Heart right ventricle (tissue), 16 donors: ENCODE data around the gene GUCA2A. TPM values are rescaled to one million over a fixed set of nuclear protein-coding genes. Genes with fewer than 3 reads are reported as not detected.
A peak's percentile ranks its signal among the peaks of the same experiment; 100 is the strongest.

Experiments
- ATAC-seq, 8 donors: fragments of 200-7000 bp; cut with Tn5 transposase; one replicate each; pipeline ENCODE4 v1.9.1; 2020; ENCODE audit warnings: mild to moderate bottlenecking in 8 of 8, moderate library complexity in 8 of 8, moderate number of reproducible peaks in 1 of 8
- DNase-seq, 2 donors: peaks; one replicate each; pipeline ENCODE4 v3.0.0-alpha.2; 2020
- H3K27ac ChIP-seq, 10 donors: fragments of 200-600 bp; sonication (generic) in 2 of 10; one replicate each; pipeline versions ENCODE4 v1.5.0 to v1.8.0; 2020 to 2022; ENCODE audit warnings: mild to moderate bottlenecking in 3 of 10
- H3K27me3 ChIP-seq, 7 donors: fragments of 200-600 bp; one replicate each; pipeline ENCODE4 v1.8.0; 2021 to 2022; ENCODE audit warnings: mild to moderate bottlenecking in 2 of 7
- H3K36me3 ChIP-seq, 9 donors: fragments of 200-600 bp; sonication (generic) in 1 of 9; one replicate each; pipeline versions ENCODE4 v1.5.0 to v1.8.0; 2020 to 2022; ENCODE audit warnings: mild to moderate bottlenecking in 2 of 9
- H3K4me1 ChIP-seq, 9 donors: fragments of 200-600 bp; sonication (generic) in 1 of 9; one replicate each; pipeline versions ENCODE4 v1.5.0 to v1.8.0; 2020 to 2022; ENCODE audit warnings: mild to moderate bottlenecking in 4 of 9
- H3K4me3 ChIP-seq, 10 donors: fragments of 200-600 bp; sonication (generic) in 2 of 10; one replicate each; pipeline versions ENCODE4 v1.5.0 to v1.8.0; 2020 to 2022; ENCODE audit warnings: mild to moderate bottlenecking in 7 of 10, moderate library complexity in 2 of 10
- H3K9me3 ChIP-seq, 11 donors: fragments of 200-600 bp in 10 of 11; sonication (generic) in 2 of 11; one replicate each; pipeline versions ENCODE4 v1.5.0 to v1.8.0; 2013 to 2022; ENCODE audit warnings: mild to moderate bottlenecking in 2 of 11, control low read depth in 1 of 11, moderate library complexity in 1 of 11
- CTCF ChIP-seq, 9 donors: fragments of 200-600 bp; sonication (generic) in 2 of 9; IDR thresholded peaks; one replicate each; pipeline versions ENCODE4 v1.5.0 to v1.8.0; 2021 to 2022; ENCODE audit warnings: antibody characterized with exemption in 9 of 9, mild to moderate bottlenecking in 5 of 9, moderate library complexity in 1 of 9
- WGBS, 2 donors: extraction: QIAGEN DNeasy Blood & Tissue Kit; methylation state at CpG; one replicate each; pipeline ENCODE4 v1.1.7; 2013; ENCODE audit warnings: inconsistent platforms in 1 of 2; 5-methylcytosine and 5-hydroxymethylcytosine counted together
- intact Hi-C, 10 donors: fragments of 100-400 bp; cut with DNase I; formaldehyde crosslinking; loops; one replicate each; pipeline versions ENCODE4 v1.11.1 to v1.14.2; 2022
- polyA plus RNA-seq, 2 donors: library from polyadenylated mRNA; stranded (reverse); fragments of 200-250 nt; gene quantifications; one replicate each; pipeline ENCODE4 v1.2.3, GENCODE V29; 2013
- total RNA-seq, 10 donors: library from RNA; stranded (reverse); fragmentation: NEBNext Ultra II Directional in 3 of 10; extraction: Animal tissue kit (Norgen Biotek cat#: 25700) in 3 of 10; gene quantifications; one replicate each; pipeline versions ENCODE4 v1.2.1 to v1.2.4, GENCODE V29; 2021 to 2023
- donor health status: Arrhythmogenic right ventricular cardiomyopathy.
- donor health status: ischemic (EF 13 %, LVEDD 7.1; RV severe dilation, severe dysfunction).
- donor health status: healthy with polysubstance abuse.
- donor health status: DM: no; HTN: yes; CAD: no.
- donor health status: DM: no; HTN: no; CAD: no.
- donor health status: ischemic (EF 25% LVEDD 6.9; RV normal size, moderate dysfunction).
- donor health status: ischemic (EF 25% LVEDD 5.7; RV mildly dilated, moderate dysfunction).
- donor health status: healthy.
- donor health status: DM: yes; HTN: yes; CAD: no.
- donor health status: Ischemic cardiomyopathy.
- donor health status: ischemic (EF 35%, LVEDD 5.7; RV mildly dilated, moderate dysfunction).
- donor health status: nonischemic (EF 11% LVEDD 7.7; RV severe dilation, severe dysfunction).
- donor health status: DM: yes; HTN: yes; CAD: no.
- donor health status: PGD.
- donor health status: ischemic (EF 29% LVEDD 5.4; RV normal size, mild dysfunction).
- donor health status: nonischemic (EF 23%, LVEDD 6.1; RV moderate dilation, normal function).

Gene GUCA2A
- total and polyA plus RNA-seq, 12 donors, result not detected

- no peaks in the 10 kb centered on the region for H3K9me3 ChIP-seq
- no peak overlapping the region for H3K27ac ChIP-seq
- WGBS, 2 donors, result 84 to 86% methylated on average over 21 of the region's 21 CpGs
- no peak for ATAC-seq
- intact Hi-C loops, result no loop called here
- H3K4me1 ChIP-seq, result peaks cover 19 to 49% (median 34%) of the 10 kb centered on the region in 9 donors
- H3K27me3 ChIP-seq, result no peaks in the 10 kb centered on the region
- DNase-seq, result no peak
- H3K4me3 ChIP-seq, result no peak overlapping the region
- TF ChIP-seq CTCF (IDR thresholded peaks at IDR 0.05), result no peak
- no peaks in the 10 kb centered on the region for H3K36me3 ChIP-seq
Observed at GRCh38 chr1:42167611-42168390, 3.3 kb upstream of the GUCA2A start.

GRCh38 chr1:42165511-42166210 lies 1.1 kb upstream of the GUCA2A start:
- H3K4me1 ChIP-seq, result peaks cover 7 to 28% (median 19%) of the 10 kb centered on the region in 9 donors

GRCh38 chr1:42163536-42164503 lies 725 bp downstream of the GUCA2A start:
- no peak for ATAC-seq
- Histone ChIP-seq H3K27ac (peak overlapping the region in 2 of 10 donors; percentile 4 to 76), H3K27me3 (no peaks in the 10 kb centered on the region), H3K36me3 (no peaks in the 10 kb centered on the region), H3K9me3 (peaks cover 0 to 18% (median 7%) of the 10 kb centered on the region in 11 donors), H3K4me3 (no peak overlapping the region), H3K4me1 (peaks cover 6 to 28% (median 19%) of the 10 kb centered on the region in 9 donors)
- no peak for DNase-seq
- intact Hi-C loops, result no loop called here
- whole genome bisulfite sequencing, 2 donors, result 84 to 87% methylated on average over 16 of the region's 16 CpGs
- no peak for TF ChIP-seq CTCF (IDR thresholded peaks at IDR 0.05)

More at GRCh38 chr1:42165511-42166210, 1.1 kb upstream of the GUCA2A start:
- WGBS, 2 donors, result 20 to 33% methylated on average over 12 of the region's 12 CpGs
- DNase-seq (peak; percentile 64 to 72), ATAC-seq (peak; percentile 68 to 94 (median 88))
- Histone ChIP-seq H3K9me3 (peaks cover 0 to 9% (median 4%) of the 10 kb centered on the region in 11 donors), H3K27ac (peak overlapping the region; percentile 4 to 76 (median 62)), H3K36me3 (no peaks in the 10 kb centered on the region), H3K27me3 (no peaks in the 10 kb centered on the region), H3K4me3 (no peak overlapping the region)
- no peak for TF ChIP-seq CTCF (IDR thresholded peaks at IDR 0.05)
- intact Hi-C loops, result no loop called here

GRCh38 chr1:42163114-42163513 lies 1.4 kb downstream of the GUCA2A start:
- ATAC-seq (no peak), DNase-seq (no peak)
- Histone ChIP-seq H3K4me1 (peaks cover 6 to 26% (median 18%) of the 10 kb centered on the region in 9 donors), H3K4me3 (no peak overlapping the region), H3K9me3 (peaks cover 0 to 18% (median 7%) of the 10 kb centered on the region in 11 donors), H3K36me3 (no peaks in the 10 kb centered on the region), H3K27ac (no peak overlapping the region), H3K27me3 (no peaks in the 10 kb centered on the region)
- 88 to 91% methylated on average over 2 of the region's 2 CpGs for WGBS, 2 donors
- no peak for TF ChIP-seq CTCF (IDR thresholded peaks at IDR 0.05)
- intact Hi-C loops, result no loop called here
